ENCODE data around the gene QPCT.
A peak's percentile ranks its signal among the peaks of the same experiment; 100 is the strongest.

The QPCT gene

GRCh38 chr2:37338933-37339332 lies 5.5 kb upstream of the QPCT start:
- Histone ChIP-seq H3K36me3 (ENCODE audit: control insufficient read depth, insufficient read depth, low read length) (no peaks in the 10 kb centered on the region), H3K27ac (ENCODE audit: insufficient read depth, low read length, poor library complexity, severe bottlenecking) (no peak overlapping the region), H3K4me1 (ENCODE audit: control insufficient read depth, insufficient read depth, low read length, poor library complexity, severe bottlenecking) (peaks cover under 1% of the 10 kb centered on the region), H3K4me3 (ENCODE audit: insufficient read depth, low read depth, low read length, poor library complexity, severe bottlenecking) (no peak overlapping the region), H3K27me3 (replicated peaks; ENCODE audit: control insufficient read depth, insufficient read depth, low read length, poor library complexity, severe bottlenecking) (no peaks in the 10 kb centered on the region), H3K9me3 (ENCODE audit: control insufficient read depth, low read length) (no peaks in the 10 kb centered on the region)
- no peak for DNase-seq

DNA sequence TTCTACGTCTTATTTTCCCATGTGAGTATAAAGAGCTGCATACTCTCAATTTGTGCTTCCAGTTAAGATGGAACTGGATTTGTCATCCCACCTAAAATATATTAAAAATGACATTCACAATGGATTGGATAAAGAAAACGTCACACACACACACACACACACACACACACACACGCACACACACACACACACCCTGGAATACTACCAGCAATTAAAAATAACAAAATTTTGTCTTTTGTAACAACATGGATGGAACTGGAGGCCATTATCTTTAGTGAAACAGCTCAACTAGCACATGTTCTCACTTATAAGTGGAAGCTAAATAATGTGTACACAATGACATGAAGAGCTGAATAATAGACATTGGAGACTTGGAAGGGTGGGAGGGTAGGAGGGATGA lies 3.8 kb upstream of the QPCT start:
- Histone ChIP-seq H3K4me1 (ENCODE audit: control insufficient read depth, insufficient read depth, low read length, poor library complexity, severe bottlenecking) (peaks cover 12% of the 10 kb centered on the region), H3K4me3 (ENCODE audit: insufficient read depth, low read depth, low read length, poor library complexity, severe bottlenecking) (no peak overlapping the region), H3K27me3 (replicated peaks; ENCODE audit: control insufficient read depth, insufficient read depth, low read length, poor library complexity, severe bottlenecking) (no peaks in the 10 kb centered on the region), H3K36me3 (ENCODE audit: control insufficient read depth, insufficient read depth, low read length) (no peaks in the 10 kb centered on the region), H3K27ac (ENCODE audit: insufficient read depth, low read length, poor library complexity, severe bottlenecking) (no peak overlapping the region), H3K9me3 (ENCODE audit: control insufficient read depth, low read length) (no peaks in the 10 kb centered on the region)
- DNase-seq = no peak

DNA sequence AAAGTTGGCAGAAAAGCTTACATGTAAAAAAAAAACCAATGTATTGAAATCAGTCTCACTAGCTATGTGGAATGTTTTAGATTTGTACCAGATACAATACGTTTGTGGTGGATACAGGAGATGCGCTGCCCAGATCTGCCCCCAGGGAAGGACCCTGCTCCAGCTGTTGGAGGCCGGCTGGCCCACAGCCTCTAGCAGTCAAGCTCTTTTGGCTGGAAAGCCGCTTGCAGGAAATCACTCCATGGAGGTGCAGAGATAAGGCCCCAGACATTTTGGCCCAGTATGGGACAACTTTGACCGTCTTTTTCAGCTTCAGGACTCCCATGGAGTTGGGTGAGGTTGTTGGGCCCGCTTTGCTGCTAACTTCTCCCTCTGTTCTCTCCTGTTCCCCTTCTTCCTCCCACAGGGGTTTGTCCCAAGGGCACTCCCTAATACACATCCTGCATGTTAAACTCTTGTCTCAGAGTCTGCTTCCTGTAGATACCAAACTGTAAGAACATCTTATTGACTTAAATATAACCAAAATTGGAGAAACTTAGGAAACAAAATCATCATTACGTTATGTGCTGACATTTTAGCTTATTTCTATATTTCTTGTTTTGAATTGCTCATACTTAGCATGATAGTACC lies 1.7 kb upstream of the QPCT start:
- Histone ChIP-seq H3K4me3 (ENCODE audit: insufficient read depth, low read depth, low read length, poor library complexity, severe bottlenecking) (no peak overlapping the region), H3K27ac (ENCODE audit: insufficient read depth, low read length, poor library complexity, severe bottlenecking) (no peak overlapping the region), H3K9me3 (ENCODE audit: control insufficient read depth, low read length) (no peaks in the 10 kb centered on the region), H3K27me3 (replicated peaks; ENCODE audit: control insufficient read depth, insufficient read depth, low read length, poor library complexity, severe bottlenecking) (no peaks in the 10 kb centered on the region), H3K36me3 (ENCODE audit: control insufficient read depth, insufficient read depth, low read length) (no peaks in the 10 kb centered on the region), H3K4me1 (ENCODE audit: control insufficient read depth, insufficient read depth, low read length, poor library complexity, severe bottlenecking) (peaks cover 12% of the 10 kb centered on the region)
- no peak for DNase-seq

GRCh38 chr2:37343537-37344434 lies 644 bp upstream of the QPCT start:
- no peak overlapping the region for H3K27ac ChIP-seq (ENCODE audit: insufficient read depth, low read length, poor library complexity, severe bottlenecking)
- H3K4me3 ChIP-seq (ENCODE audit: insufficient read depth, low read depth, low read length, poor library complexity, severe bottlenecking) = peak overlapping the region; percentile 71
- no peaks in the 10 kb centered on the region for H3K9me3 ChIP-seq (ENCODE audit: control insufficient read depth, low read length)
- DNase-seq = no peak
- H3K36me3 ChIP-seq (ENCODE audit: control insufficient read depth, insufficient read depth, low read length) = no peaks in the 10 kb centered on the region
- no peaks in the 10 kb centered on the region for H3K27me3 ChIP-seq (replicated peaks; ENCODE audit: control insufficient read depth, insufficient read depth, low read length, poor library complexity, severe bottlenecking)
- peaks cover 12% of the 10 kb centered on the region for H3K4me1 ChIP-seq (ENCODE audit: control insufficient read depth, insufficient read depth, low read length, poor library complexity, severe bottlenecking)

- Histone ChIP-seq H3K27ac (ENCODE audit: insufficient read depth, low read length, poor library complexity, severe bottlenecking) (no peak overlapping the region), H3K4me3 (ENCODE audit: insufficient read depth, low read depth, low read length, poor library complexity, severe bottlenecking) (no peak overlapping the region), H3K4me1 (ENCODE audit: control insufficient read depth, insufficient read depth, low read length, poor library complexity, severe bottlenecking) (peaks cover 12% of the 10 kb centered on the region), H3K9me3 (ENCODE audit: control insufficient read depth, low read length) (no peaks in the 10 kb centered on the region), H3K36me3 (ENCODE audit: control insufficient read depth, insufficient read depth, low read length) (no peaks in the 10 kb centered on the region), H3K27me3 (replicated peaks; ENCODE audit: control insufficient read depth, insufficient read depth, low read length, poor library complexity, severe bottlenecking) (no peaks in the 10 kb centered on the region)
- DNase-seq = no peak
These were observed 3.7 kb downstream of the QPCT start for GRCh38 chr2:37348155-37348554.

DNA sequence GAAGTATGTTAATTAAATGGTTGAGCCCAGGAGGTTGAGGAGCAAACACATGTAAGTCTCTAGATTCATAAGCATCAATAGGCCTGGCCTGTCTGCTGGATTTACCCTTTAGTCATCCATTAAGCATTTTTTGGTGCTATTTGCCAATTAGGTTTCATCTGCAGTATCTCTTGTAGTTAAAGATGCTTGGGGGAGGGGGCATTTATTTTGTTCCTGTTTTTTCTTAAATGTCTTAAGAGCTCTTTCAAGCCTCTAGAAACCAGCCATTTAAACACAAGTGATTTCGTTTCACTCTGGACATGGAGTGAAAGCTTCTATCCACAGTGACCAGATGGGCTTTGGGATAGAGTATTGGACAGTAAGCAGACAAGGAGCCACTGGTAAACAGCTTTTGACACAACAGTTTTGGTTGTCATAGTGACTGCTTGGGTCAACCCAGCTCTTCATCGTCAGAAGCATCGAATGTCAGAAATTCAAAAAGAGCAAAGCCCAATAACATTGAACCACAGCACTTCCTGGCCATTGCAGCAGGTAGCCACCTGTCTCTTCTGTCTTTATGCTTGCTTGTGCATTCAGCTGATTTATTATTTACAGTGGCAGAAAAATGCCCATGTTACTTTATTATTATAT lies 4.9 kb downstream of the QPCT start:
- Histone ChIP-seq H3K27ac (ENCODE audit: insufficient read depth, low read length, poor library complexity, severe bottlenecking) (no peak overlapping the region), H3K4me1 (ENCODE audit: control insufficient read depth, insufficient read depth, low read length, poor library complexity, severe bottlenecking) (peaks cover 8% of the 10 kb centered on the region), H3K9me3 (ENCODE audit: control insufficient read depth, low read length) (no peaks in the 10 kb centered on the region), H3K27me3 (replicated peaks; ENCODE audit: control insufficient read depth, insufficient read depth, low read length, poor library complexity, severe bottlenecking) (no peaks in the 10 kb centered on the region), H3K4me3 (ENCODE audit: insufficient read depth, low read depth, low read length, poor library complexity, severe bottlenecking) (no peak overlapping the region), H3K36me3 (ENCODE audit: control insufficient read depth, insufficient read depth, low read length) (no peaks in the 10 kb centered on the region)
- no peak for DNase-seq

GRCh38 chr2:37350034-37350433 lies 5.6 kb downstream of the QPCT start:
- Histone ChIP-seq H3K4me1 (ENCODE audit: control insufficient read depth, insufficient read depth, low read length, poor library complexity, severe bottlenecking) (peaks cover 5% of the 10 kb centered on the region), H3K27ac (ENCODE audit: insufficient read depth, low read length, poor library complexity, severe bottlenecking) (no peak overlapping the region), H3K4me3 (ENCODE audit: insufficient read depth, low read depth, low read length, poor library complexity, severe bottlenecking) (no peak overlapping the region), H3K9me3 (ENCODE audit: control insufficient read depth, low read length) (no peaks in the 10 kb centered on the region), H3K27me3 (replicated peaks; ENCODE audit: control insufficient read depth, insufficient read depth, low read length, poor library complexity, severe bottlenecking) (no peaks in the 10 kb centered on the region), H3K36me3 (ENCODE audit: control insufficient read depth, insufficient read depth, low read length) (no peaks in the 10 kb centered on the region)
- no peak for DNase-seq

DNA sequence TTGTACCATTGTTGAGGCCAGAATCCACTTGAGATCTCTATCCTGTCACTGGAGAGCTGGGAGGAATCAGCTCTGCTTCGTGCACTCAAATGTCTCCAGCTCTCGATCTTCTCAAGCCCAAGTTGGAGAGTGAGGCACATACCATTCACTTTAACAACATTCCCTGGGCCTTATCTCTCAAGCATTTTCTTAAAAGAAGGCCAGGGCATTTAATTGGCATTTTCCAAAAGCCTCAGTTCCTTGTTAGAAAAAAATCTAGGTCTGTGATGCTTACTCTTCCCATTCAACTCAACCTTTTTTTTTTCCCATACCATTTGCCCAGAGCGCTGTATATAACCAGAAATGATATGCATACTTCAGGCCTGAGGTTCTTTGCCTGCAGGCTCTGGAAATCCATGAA lies 10.1 kb downstream of the QPCT start:
- Histone ChIP-seq H3K27ac (ENCODE audit: insufficient read depth, low read length, poor library complexity, severe bottlenecking) (no peak overlapping the region), H3K27me3 (replicated peaks; ENCODE audit: control insufficient read depth, insufficient read depth, low read length, poor library complexity, severe bottlenecking) (no peaks in the 10 kb centered on the region), H3K4me3 (ENCODE audit: insufficient read depth, low read depth, low read length, poor library complexity, severe bottlenecking) (no peak overlapping the region), H3K4me1 (ENCODE audit: control insufficient read depth, insufficient read depth, low read length, poor library complexity, severe bottlenecking) (no peaks in the 10 kb centered on the region), H3K36me3 (ENCODE audit: control insufficient read depth, insufficient read depth, low read length) (no peaks in the 10 kb centered on the region), H3K9me3 (ENCODE audit: control insufficient read depth, low read length) (no peaks in the 10 kb centered on the region)
- DNase-seq = no peak

GRCh38 chr2:37355735-37356134 lies 11.3 kb downstream of the QPCT start:
- Histone ChIP-seq H3K27ac (ENCODE audit: insufficient read depth, low read length, poor library complexity, severe bottlenecking) (no peak overlapping the region), H3K9me3 (ENCODE audit: control insufficient read depth, low read length) (no peaks in the 10 kb centered on the region), H3K4me1 (ENCODE audit: control insufficient read depth, insufficient read depth, low read length, poor library complexity, severe bottlenecking) (no peaks in the 10 kb centered on the region), H3K36me3 (ENCODE audit: control insufficient read depth, insufficient read depth, low read length) (no peaks in the 10 kb centered on the region), H3K27me3 (replicated peaks; ENCODE audit: control insufficient read depth, insufficient read depth, low read length, poor library complexity, severe bottlenecking) (no peaks in the 10 kb centered on the region), H3K4me3 (ENCODE audit: insufficient read depth, low read depth, low read length, poor library complexity, severe bottlenecking) (no peak overlapping the region)
- DNase-seq = no peak

DNA sequence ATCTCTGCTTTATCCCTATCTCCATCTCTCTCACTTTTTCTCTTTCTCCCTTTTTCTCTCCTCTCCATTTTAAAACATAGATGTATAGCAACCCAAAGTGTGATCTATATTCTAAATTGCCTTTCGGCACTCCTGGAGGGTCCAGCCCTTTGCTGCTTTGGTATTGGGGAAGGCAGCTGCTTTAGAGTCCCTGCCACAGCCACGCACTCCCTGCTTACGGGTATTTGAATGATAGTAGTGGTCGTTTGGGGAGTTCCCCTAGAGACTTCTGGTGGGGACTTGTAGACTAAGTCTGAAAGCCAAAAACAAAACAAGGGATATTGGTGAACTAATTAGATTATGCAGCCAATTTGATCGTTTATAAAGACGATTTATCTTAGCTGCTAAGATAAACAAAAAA lies 11.9 kb downstream of the QPCT start:
- Histone ChIP-seq H3K4me3 (ENCODE audit: insufficient read depth, low read depth, low read length, poor library complexity, severe bottlenecking) (no peak overlapping the region), H3K9me3 (ENCODE audit: control insufficient read depth, low read length) (no peaks in the 10 kb centered on the region), H3K4me1 (ENCODE audit: control insufficient read depth, insufficient read depth, low read length, poor library complexity, severe bottlenecking) (no peaks in the 10 kb centered on the region), H3K36me3 (ENCODE audit: control insufficient read depth, insufficient read depth, low read length) (no peaks in the 10 kb centered on the region), H3K27me3 (replicated peaks; ENCODE audit: control insufficient read depth, insufficient read depth, low read length, poor library complexity, severe bottlenecking) (no peaks in the 10 kb centered on the region), H3K27ac (ENCODE audit: insufficient read depth, low read length, poor library complexity, severe bottlenecking) (no peak overlapping the region)
- no peak for DNase-seq
